ENCODE data around the gene HOMER1.

The HOMER1 gene

GRCh38 chr5:79536193-79536906 is 22.4 kb upstream of the HOMER1 start:
- no peak for DNase-seq (ENCODE audit: low read depth)
- TF ChIP-seq CTCF (conservative IDR thresholded peaks at IDR 0.05; ENCODE audit: control insufficient read depth, insufficient read depth, low read depth, low read length): no peak
- no peak overlapping the region for H3K4me3 ChIP-seq (ENCODE audit: control insufficient read depth, low read depth, low read length)

GRCh38 chr5:79535477-79536192 is 21.7 kb upstream of the HOMER1 start:
- no peak overlapping the region for H3K4me3 ChIP-seq (ENCODE audit: control insufficient read depth, low read depth, low read length)
- peak; percentile 14 for TF ChIP-seq CTCF (conservative IDR thresholded peaks at IDR 0.05; ENCODE audit: control insufficient read depth, insufficient read depth, low read depth, low read length)
- DNase-seq (ENCODE audit: low read depth): peak; percentile 10

GRCh38 chr5:79529110-79529509 is 15.2 kb upstream of the HOMER1 start:
- no peak overlapping the region for H3K4me3 ChIP-seq (ENCODE audit: control insufficient read depth, low read depth, low read length)
- DNase-seq (ENCODE audit: low read depth): no peak
- no peak for TF ChIP-seq CTCF (conservative IDR thresholded peaks at IDR 0.05; ENCODE audit: control insufficient read depth, insufficient read depth, low read depth, low read length)

DNA sequence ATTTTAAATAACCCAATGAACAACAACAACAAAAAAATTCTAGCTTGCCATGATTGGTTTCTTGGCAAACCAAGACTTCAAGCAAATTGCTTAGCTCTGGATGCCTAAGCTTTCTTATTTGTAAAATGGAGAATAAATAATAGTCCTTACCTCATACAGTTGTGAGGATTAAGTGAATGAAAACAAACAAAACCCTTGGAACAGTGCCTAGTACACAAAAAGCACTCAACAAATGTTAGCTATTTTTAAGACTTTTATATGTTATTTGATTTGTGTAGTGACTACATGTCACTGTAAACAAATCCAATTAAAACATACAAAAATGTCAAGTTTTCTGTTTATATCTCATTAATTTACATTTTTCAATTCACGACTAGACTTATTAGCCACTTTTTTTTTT is 13.5 kb upstream of the HOMER1 start:
- no peak for DNase-seq (ENCODE audit: low read depth)
- TF ChIP-seq CTCF (conservative IDR thresholded peaks at IDR 0.05; ENCODE audit: control insufficient read depth, insufficient read depth, low read depth, low read length): no peak
- H3K4me3 ChIP-seq (ENCODE audit: control insufficient read depth, low read depth, low read length): no peak overlapping the region

DNA sequence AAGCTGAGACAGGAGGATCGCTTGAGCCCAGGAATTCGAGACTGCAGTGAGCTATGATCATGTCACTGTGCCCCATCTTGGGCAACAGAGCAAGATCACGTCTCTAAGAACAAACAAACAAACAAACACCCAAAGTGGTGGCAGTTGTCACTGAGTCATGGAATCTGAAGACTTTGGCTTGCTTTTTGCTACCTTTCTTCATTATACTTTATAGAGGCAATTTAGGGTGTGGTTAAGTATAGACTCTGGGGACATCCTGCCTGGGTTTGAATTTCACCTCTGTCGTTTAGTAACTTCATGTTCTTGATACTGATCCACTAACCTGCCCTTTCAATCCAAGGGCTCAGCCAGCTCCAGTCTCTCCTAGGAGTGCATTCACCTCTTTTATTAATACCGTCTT is 13.0 kb upstream of the HOMER1 start:
- no peak for DNase-seq (ENCODE audit: low read depth)
- no peak for TF ChIP-seq CTCF (conservative IDR thresholded peaks at IDR 0.05; ENCODE audit: control insufficient read depth, insufficient read depth, low read depth, low read length)
- no peak overlapping the region for H3K4me3 ChIP-seq (ENCODE audit: control insufficient read depth, low read depth, low read length)

- DNase-seq (ENCODE audit: low read depth): no peak
- TF ChIP-seq CTCF (conservative IDR thresholded peaks at IDR 0.05; ENCODE audit: control insufficient read depth, insufficient read depth, low read depth, low read length): no peak
- H3K4me3 ChIP-seq (ENCODE audit: control insufficient read depth, low read depth, low read length): no peak overlapping the region
These were observed 12.6 kb upstream of the HOMER1 start for GRCh38 chr5:79526493-79526892.
